HG02571 (cell line): ENCODE results near the gene SUMO1.
"Not testable (repeated sequence)": the region's sequence is repeated elsewhere in the genome, so short reads cannot be mapped to it uniquely, and the experiment has no call there.

Experiments used
- ATAC-seq: cut with Tn5 transposase; IDR thresholded peaks from one replicate; pipeline ENCODE4 v1.9.1; 2021; ENCODE audit warnings: mild to moderate bottlenecking, moderate library complexity; ENCODE audit not compliant: unreplicated experiment

SUMO1 gene

DNA sequence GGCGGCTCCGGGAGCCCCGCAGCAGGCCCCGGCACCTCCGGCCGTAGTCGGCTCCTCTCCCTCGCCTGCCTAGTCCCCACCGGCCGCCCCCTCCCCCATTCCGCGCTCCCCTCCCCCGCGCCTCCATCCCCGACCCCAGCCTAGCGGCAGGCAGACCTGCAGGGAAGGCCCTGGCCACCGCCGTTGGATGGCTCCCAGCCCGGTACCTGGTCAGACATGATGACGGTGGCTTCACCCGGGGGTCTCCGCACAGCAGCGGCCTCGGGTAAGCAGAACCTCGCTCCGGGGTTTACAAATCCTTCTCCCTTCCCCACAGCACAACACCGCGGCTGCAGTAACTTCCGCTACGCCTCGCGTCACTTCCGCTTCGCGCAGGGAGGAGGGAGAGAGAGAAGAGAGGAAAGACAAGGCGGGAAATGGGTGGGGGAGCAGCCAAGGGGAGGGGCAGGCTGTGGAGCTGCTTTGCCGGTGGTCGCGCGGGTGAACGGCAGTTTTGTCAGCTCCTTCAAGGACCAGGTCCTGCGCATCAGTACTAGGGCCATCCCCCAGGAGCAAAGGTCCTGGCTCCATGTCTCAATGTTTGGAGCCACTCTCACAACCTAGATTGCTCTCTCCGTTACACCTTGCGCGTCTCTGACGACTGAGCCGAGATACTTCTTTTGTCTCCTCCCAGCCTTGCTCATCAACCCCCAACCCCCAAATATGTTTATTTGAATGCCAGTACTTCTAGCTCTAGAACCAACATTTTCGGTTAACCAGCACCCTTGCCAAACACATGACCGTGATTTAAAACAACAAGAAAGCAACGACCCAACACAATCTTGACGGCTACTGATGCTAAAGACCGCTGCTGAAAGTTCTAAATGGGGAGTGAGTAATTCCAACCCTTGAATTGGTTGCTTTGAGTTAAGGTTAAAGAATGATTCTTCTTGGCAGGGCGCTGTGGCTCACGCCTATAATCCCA, at the start of gene SUMO1:
Gene SUMO1, minus strand, starts transcription at position 364 of the 964 bp plus-strand sequence. Its CDS starts 146 bp downstream, at position 218.
- peak; percentile 97 for ATAC-seq

- no peak for ATAC-seq
These were observed 48.2 kb upstream of the SUMO1 start for GRCh38 chr2:202286595-202286994.

- ATAC-seq: no peak
These were observed 40.5 kb upstream of the SUMO1 start for GRCh38 chr2:202278944-202279343.

GRCh38 chr2:202278036-202278760, 39.8 kb upstream of the SUMO1 start:
- no peak for ATAC-seq

DNA sequence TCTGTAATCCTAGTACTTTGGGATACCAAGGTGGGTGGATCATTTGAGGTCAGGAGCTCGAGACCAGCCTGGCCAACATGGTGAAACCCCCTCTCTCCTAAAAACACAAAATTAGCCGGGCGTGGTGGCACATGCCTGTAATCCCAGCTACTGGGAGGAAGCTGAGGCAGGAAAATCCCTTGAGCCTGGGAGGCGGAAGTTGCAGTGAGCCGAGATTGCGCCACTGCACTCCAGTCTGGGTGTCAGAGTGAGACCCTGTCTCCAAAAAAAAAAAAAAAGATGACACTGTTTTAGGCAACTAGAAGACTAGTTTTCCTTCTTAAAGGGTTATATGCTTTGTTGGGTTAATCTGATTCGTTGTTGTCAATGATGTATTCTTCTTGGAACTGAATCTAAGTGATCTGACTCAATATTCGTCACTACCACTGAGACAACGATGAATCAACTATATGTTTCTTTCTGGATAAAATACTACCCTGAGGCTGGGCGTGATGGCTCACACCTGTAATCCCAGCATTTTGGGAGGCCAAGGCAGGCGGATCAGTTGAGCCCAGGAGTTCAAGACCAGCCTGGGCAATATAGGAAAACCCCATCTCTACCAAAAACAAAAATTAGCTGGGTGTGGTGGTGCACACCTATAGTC, 37.8 kb upstream of the SUMO1 start:
- ATAC-seq: not testable (repeated sequence)

GRCh38 chr2:202270487-202270886, 32.1 kb upstream of the SUMO1 start:
- ATAC-seq: no peak

GRCh38 chr2:202269585-202269984, 31.2 kb upstream of the SUMO1 start:
- no peak for ATAC-seq

- no peak for ATAC-seq
These were observed 29.1 kb upstream of the SUMO1 start for GRCh38 chr2:202267495-202267894.

DNA sequence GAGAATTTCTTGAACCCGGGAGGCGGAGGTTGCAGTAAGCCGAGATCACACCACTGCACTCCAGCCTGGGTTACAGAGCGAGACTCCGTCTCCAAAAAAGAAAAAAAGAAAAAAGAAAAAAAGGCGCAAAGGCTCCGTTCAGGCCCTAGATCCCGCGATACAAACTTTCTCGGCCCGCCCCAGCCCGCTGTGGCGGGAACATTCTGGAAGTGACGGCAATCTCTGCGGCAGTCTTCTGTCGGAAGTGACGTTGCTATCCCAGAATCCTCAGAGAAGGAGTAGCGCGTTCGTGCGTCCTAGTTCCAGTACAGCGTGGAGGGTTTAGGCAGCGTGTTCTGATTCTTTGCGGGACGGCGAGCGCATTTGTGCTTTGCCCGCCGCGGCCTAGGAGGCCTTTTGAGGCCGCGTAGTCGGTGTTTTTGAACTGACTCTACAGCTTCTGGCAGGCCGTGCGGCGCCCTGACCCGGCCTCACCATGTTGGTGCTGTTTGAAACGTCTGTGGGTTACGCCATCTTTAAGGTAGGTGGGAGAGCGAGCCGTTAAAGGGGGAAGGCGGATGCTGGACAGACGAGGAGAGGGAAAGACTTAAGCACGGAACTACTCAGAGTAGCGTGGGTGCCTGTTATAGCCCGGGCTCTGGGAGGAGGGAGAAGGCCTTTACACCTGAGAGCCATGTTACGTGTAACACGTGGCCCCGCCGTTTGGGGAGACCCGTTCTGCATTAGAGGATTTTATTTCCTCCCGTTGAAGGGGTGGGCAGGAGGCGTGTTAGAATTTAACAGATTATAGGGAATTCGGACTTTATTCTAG, 27.3 kb upstream of the SUMO1 start, which contains the start of gene NOP58:
Gene NOP58, plus strand, starts transcription at position 297 of the 811 bp plus-strand sequence. Its CDS starts 179 bp downstream, at position 476.
- ATAC-seq: peak; percentile 90

DNA sequence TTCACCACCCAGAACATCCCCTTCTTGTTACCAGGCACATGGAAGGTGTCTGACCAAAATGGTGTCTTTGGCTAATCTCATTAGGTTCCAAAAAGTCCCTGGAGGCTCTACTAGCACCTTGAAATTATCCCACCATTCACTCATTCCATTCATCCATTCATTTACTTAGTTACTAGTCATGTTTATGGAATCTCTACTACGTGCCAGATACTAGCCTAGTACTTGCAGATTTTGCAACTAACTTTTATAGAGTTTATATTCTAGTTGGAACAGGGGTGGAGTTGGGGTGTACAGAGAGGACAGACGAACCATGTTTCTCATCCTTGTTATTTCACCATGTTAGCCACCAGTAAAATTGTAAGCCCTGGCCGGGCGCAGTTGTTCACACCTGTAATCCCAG, 23.1 kb upstream of the SUMO1 start:
- ATAC-seq: no peak

DNA sequence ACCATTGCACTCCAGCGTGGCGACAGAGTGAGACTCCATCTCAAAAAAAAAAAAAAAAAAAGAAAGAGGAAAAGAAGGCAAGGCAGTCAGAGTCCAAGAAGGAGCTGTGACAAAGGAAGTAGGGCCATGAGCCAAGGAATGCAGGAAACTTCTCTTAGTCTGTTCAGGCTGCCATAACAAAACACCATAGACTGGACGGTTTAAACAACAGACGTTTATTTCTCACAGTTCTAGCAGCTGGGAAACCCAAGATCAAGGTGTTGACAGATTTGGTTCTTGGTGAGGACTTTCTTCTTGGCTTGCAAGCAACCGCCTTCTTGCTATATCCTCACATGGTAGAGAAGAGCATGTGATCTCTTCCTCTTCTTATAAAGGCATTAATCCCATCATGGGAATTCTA, 13.1 kb upstream of the SUMO1 start:
- no peak for ATAC-seq

DNA sequence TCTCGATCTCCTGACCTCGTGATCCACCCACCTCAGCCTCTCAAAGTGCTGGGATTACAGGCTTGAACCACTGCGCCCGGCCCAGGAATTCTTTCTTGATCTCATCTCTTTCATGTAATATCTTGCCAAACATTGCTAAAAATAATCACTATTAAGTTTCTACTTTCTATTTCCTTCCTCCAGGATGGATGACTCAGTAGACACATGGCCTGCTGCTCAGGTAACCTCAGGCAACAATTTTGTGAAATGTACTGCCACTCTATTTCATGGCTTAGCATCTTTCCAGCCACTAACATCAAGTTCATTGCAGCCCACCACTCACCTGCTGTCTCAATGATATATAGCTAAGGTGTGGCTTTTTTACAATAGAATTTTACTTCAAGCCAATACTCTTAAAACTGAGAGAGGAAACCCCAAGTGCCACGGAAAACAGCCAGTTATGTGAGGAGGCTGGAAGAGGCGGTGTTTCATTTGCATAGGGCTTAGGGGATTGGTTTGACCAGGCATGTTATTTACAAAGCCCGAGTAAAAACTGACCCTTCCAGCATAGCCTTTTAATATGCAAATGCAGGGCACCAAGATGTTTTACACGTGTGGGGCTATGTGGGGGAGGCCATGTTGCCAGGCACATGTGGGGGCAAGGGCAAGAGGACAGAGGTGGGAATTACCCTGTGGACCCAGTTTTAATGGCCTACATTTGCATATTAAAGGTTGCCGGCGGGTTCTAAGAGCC, 11.3 kb upstream of the SUMO1 start:
- ATAC-seq: no peak

- ATAC-seq: not testable (repeated sequence)
These were observed 9.3 kb upstream of the SUMO1 start for GRCh38 chr2:202247710-202248109.

DNA sequence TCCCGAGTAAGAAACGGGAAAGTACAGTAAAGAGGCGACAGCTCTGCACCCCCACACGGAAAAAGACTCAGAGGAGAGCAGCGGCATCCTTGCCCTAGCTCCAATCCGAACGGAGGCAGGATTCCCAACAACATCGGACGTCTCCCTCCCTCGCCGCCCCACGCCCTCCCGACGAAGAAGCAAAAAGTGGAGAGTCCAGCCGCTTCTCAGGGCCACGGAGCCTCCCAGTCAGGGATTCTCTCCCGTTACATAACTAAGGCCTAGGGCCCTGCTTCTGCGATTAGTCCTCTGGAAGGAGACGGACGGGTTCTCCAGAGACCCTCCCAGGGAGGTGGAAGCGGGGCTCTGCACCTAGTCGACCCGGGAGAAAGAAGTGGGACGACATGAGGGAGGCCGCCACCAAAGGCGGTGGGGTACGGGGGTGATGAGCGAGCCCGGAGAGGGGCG, 587 bp downstream of the SUMO1 start:
- peak; percentile 28 for ATAC-seq

- ATAC-seq: no peak
These were observed 16.5 kb downstream of the SUMO1 start for GRCh38 chr2:202221873-202222272.

DNA sequence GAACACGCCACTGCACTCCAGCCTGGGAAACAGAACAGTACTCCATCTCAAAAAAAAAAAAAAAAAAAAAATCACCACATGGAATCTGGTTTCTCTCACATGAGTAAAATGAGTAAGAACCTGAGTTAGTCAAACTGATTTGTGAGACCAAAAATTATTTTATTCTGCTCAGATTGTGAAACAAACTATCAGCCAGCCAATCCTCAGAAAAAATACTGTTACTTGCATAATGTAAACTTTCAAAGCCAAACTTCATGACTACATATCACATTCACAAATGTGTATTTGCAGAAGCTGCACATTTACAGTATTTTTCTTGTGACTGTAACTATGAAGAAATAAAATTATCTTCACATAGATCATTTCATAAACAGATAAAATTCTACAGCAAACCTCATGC, 23.2 kb downstream of the SUMO1 start:
- no peak for ATAC-seq

GRCh38 chr2:202208526-202208925, 29.9 kb downstream of the SUMO1 start:
- no peak for ATAC-seq

DNA sequence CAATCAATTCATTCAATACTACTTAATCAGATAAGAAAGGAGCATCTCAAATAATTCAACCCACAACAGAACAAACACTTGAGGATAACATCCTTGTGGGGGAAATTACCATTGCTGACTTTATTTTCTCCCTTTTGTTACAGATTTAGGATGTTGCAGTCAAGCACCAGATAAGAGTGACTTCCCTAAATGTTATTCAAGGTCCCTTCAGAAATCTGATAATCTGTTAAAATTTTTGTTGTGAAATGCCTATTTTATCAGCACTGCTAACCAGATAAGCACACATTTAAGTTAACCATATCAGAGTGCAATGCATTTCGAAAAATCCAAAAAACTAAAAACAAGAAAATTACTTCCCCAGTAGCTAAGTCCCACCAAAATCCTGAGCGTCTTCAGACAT, 33.5 kb downstream of the SUMO1 start:
- no peak for ATAC-seq

- no peak for ATAC-seq
These were observed 35.0 kb downstream of the SUMO1 start for GRCh38 chr2:202203348-202203747.
